HEK293 (cell line): Measurements from ENCODE around the gene MMS19.

ENCODE experiments used
- CTCF ChIA-PET: fragments of 350-600 bp; formaldehyde crosslinking; extraction: SDS; loops from one replicate; lab custom pipeline; 2021; ENCODE audit warnings: antibody characterized with exemption; lab: Yijun Ruan, JAX
- POLR2A ChIA-PET: fragments of 300-600 bp; formaldehyde crosslinking; extraction: SDS; loops from one replicate; lab custom pipeline; 2020; ENCODE audit warnings: antibody characterized with exemption, inconsistent platforms; lab: Yijun Ruan, JAX
- H3K27ac ChIP-seq: fragments of 200-500 bp; sonication (Bioruptor generic); 2 replicates; pipeline ENCODE4 v1.5.1; 2014; ENCODE audit warnings: low read depth, low read length, control low read depth, inconsistent platforms; ENCODE audit errors: extremely low read depth
- H3K36me3 ChIP-seq, 2 experiments: fragments of 200-500 bp in 1 of 2; sonication (Bioruptor generic) in 1 of 2; 1 replicate in 1 of 2; 2 replicates in 1 of 2; pipeline ENCODE4 v1.5.1; 2014 to 2017; ENCODE audit warnings: inconsistent platforms in 2 of 2, low read length in 2 of 2; ENCODE audit not compliant: control insufficient read depth in 2 of 2, insufficient read depth in 1 of 2
- H3K4me1 ChIP-seq: fragments of 200-500 bp; sonication (Bioruptor generic); 2 replicates; pipeline ENCODE4 v1.5.1; 2014; ENCODE audit warnings: mild to moderate bottlenecking, low read length, inconsistent platforms; ENCODE audit not compliant: control insufficient read depth, insufficient read depth
- H3K4me3 ChIP-seq: 2 replicates; pipeline ENCODE4 v1.5.1; 2011; ENCODE audit warnings: low read depth, mild to moderate bottlenecking, control low read depth, low read length, moderate library complexity
- H3K9me3 ChIP-seq: fragments of 200-500 bp; sonication (Bioruptor generic); 2 replicates; pipeline ENCODE4 v1.5.1; 2014; ENCODE audit warnings: low read depth, low read length, inconsistent platforms; ENCODE audit not compliant: control insufficient read depth, insufficient read depth
- EGR2 ChIP-seq: fragments of 450-650 bp; formaldehyde crosslinking; IDR thresholded peaks from 2 replicates; pipeline ENCODE4 v1.5.1; 2016; ENCODE audit warnings: low read depth, missing biosample characterization, missing genetic modification characterization
- MYNN ChIP-seq: fragments of 450-650 bp; formaldehyde crosslinking; IDR thresholded peaks from 2 replicates; pipeline ENCODE4 v1.5.1; 2016; ENCODE audit warnings: missing biosample characterization, missing genetic modification characterization, borderline replicate concordance
- SP2 ChIP-seq: fragments of 450-650 bp; formaldehyde crosslinking; IDR thresholded peaks from 2 replicates; pipeline ENCODE4 v1.5.1; 2016; ENCODE audit warnings: missing biosample characterization, missing genetic modification characterization
- WT1 ChIP-seq: fragments of 450-650 bp; formaldehyde crosslinking; IDR thresholded peaks from 2 replicates; pipeline ENCODE4 v1.5.1; 2016; ENCODE audit warnings: missing biosample characterization, missing genetic modification characterization
- ZBTB1 ChIP-seq: fragments of 450-650 bp; formaldehyde crosslinking; IDR thresholded peaks from 2 replicates; pipeline ENCODE4 v1.5.1; 2016; ENCODE audit warnings: missing biosample characterization, missing genetic modification characterization
- ZBTB17 ChIP-seq: fragments of 450-650 bp; formaldehyde crosslinking; IDR thresholded peaks from 2 replicates; pipeline ENCODE4 v1.5.1; 2016; ENCODE audit warnings: missing biosample characterization, missing genetic modification characterization
- ZEB2 ChIP-seq: fragments of 450-650 bp; formaldehyde crosslinking; IDR thresholded peaks from 2 replicates; pipeline ENCODE4 v1.5.1; 2016; ENCODE audit warnings: missing biosample characterization, missing genetic modification characterization
- ZFP41 ChIP-seq: fragments of 450-650 bp; formaldehyde crosslinking; IDR thresholded peaks from 2 replicates; pipeline ENCODE4 v1.5.1; 2016; ENCODE audit warnings: missing biosample characterization, missing genetic modification characterization, borderline replicate concordance
- ZNF112 ChIP-seq: fragments of 450-650 bp; formaldehyde crosslinking; IDR thresholded peaks from 2 replicates; pipeline ENCODE4 v1.5.0; 2017; ENCODE audit warnings: missing biosample characterization, missing genetic modification characterization
- ZNF174 ChIP-seq: fragments of 450-650 bp; formaldehyde crosslinking; IDR thresholded peaks from 2 replicates; pipeline ENCODE4 v1.5.0; 2017; ENCODE audit warnings: missing biosample characterization, mild to moderate bottlenecking, missing genetic modification characterization
- ZNF211 ChIP-seq: fragments of 450-650 bp; formaldehyde crosslinking; IDR thresholded peaks from 2 replicates; pipeline ENCODE4 v1.5.1; 2016; ENCODE audit warnings: low read depth, missing biosample characterization, missing genetic modification characterization
- ZNF670 ChIP-seq: fragments of 450-650 bp; formaldehyde crosslinking; IDR thresholded peaks from 2 replicates; pipeline ENCODE4 v1.5.1; 2016; ENCODE audit warnings: missing biosample characterization, missing genetic modification characterization, low read depth
- TF ChIP-seq, protein P1 (sequence below): fragments of 450-650 bp; formaldehyde crosslinking; conservative IDR thresholded peaks from 2 replicates; pipeline ENCODE4 v1.5.1; 2016; ENCODE audit warnings: low read depth, missing biosample characterization, missing genetic modification characterization
- TF ChIP-seq, protein P2 (sequence below): fragments of 450-650 bp; formaldehyde crosslinking; IDR thresholded peaks from 2 replicates; pipeline ENCODE4 v1.5.1; 2016; ENCODE audit warnings: missing biosample characterization, missing genetic modification characterization
- TF ChIP-seq, protein P3 (sequence below): fragments of 450-650 bp; formaldehyde crosslinking; IDR thresholded peaks from 2 replicates; pipeline ENCODE4 v1.5.1; 2016; ENCODE audit warnings: missing biosample characterization, missing genetic modification characterization
- TF ChIP-seq, protein P4 (sequence below): fragments of 450-650 bp; IDR thresholded peaks from 2 replicates; pipeline ENCODE4 v1.5.1; 2018; ENCODE audit warnings: missing biosample characterization, missing genetic modification characterization
- TF ChIP-seq, protein P5 (sequence below): fragments of 450-650 bp; formaldehyde crosslinking; IDR thresholded peaks from 2 replicates; pipeline ENCODE4 v1.5.1; 2017; ENCODE audit warnings: missing biosample characterization, missing genetic modification characterization
- TF ChIP-seq, protein P6 (sequence below): fragments of 450-650 bp; formaldehyde crosslinking; IDR thresholded peaks from 2 replicates; pipeline ENCODE4 v1.5.1; 2017; ENCODE audit warnings: missing biosample characterization, missing genetic modification characterization
- TF ChIP-seq, protein P7 (sequence below): fragments of 450-650 bp; formaldehyde crosslinking; IDR thresholded peaks from 2 replicates; pipeline ENCODE4 v1.5.1; 2016; ENCODE audit warnings: missing biosample characterization, missing genetic modification characterization, borderline replicate concordance

MMS19 gene

DNA sequence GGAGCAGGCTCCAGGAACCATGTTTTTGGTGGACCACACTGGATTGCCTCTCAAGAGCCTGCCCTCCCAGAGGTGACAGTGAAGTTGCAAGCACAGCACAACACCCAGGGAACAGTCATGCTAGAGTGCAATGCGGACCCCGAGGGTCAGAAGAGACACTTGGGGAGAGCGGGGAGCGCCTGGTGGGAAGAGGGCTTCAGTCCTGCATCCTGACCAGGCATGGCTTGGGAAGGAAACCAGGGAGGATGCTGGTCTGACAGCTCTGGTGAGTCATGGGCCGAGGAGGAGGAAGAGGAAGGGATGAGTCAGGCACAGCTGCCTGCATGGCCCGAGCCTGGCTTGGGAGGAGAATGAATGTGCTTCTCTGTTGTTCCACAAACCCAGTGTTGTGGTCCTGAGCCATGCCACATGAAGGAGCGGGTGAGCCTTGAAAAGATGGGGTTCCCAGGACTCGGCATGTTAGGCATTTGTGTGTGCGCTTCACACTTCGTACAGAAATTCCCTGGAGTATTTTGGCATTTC is 44.9 kb upstream of the MMS19 start (continued):
- TF ChIP-seq, protein P1, sequence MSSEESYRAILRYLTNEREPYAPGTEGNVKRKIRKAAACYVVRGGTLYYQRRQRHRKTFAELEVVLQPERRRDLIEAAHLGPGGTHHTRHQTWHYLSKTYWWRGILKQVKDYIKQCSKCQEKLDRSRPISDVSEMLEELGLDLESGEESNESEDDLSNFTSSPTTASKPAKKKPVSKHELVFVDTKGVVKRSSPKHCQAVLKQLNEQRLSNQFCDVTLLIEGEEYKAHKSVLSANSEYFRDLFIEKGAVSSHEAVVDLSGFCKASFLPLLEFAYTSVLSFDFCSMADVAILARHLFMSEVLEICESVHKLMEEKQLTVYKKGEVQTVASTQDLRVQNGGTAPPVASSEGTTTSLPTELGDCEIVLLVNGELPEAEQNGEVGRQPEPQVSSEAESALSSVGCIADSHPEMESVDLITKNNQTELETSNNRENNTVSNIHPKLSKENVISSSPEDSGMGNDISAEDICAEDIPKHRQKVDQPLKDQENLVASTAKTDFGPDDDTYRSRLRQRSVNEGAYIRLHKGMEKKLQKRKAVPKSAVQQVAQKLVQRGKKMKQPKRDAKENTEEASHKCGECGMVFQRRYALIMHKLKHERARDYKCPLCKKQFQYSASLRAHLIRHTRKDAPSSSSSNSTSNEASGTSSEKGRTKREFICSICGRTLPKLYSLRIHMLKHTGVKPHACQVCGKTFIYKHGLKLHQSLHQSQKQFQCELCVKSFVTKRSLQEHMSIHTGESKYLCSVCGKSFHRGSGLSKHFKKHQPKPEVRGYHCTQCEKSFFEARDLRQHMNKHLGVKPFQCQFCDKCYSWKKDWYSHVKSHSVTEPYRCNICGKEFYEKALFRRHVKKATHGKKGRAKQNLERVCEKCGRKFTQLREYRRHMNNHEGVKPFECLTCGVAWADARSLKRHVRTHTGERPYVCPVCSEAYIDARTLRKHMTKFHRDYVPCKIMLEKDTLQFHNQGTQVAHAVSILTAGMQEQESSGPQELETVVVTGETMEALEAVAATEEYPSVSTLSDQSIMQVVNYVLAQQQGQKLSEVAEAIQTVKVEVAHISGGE (tag by site-specific recombination), result no peak
- TF ChIP-seq, protein P2, sequence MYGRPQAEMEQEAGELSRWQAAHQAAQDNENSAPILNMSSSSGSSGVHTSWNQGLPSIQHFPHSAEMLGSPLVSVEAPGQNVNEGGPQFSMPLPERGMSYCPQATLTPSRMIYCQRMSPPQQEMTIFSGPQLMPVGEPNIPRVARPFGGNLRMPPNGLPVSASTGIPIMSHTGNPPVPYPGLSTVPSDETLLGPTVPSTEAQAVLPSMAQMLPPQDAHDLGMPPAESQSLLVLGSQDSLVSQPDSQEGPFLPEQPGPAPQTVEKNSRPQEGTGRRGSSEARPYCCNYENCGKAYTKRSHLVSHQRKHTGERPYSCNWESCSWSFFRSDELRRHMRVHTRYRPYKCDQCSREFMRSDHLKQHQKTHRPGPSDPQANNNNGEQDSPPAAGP (tag by site-specific recombination), result 0 out of 2 replicates have a peak, but pooled peaks have one; percentile 47
- TF ChIP-seq ZNF211 (tag by site-specific recombination) (no peak), ZBTB17 (tag by site-specific recombination) (peak; percentile 33; the same call in 1 of the 2 replicates), WT1 (tag by site-specific recombination) (0 out of 2 replicates have a peak, but pooled peaks have one; percentile 53), EGR2 (tag by site-specific recombination) (peak; percentile 36; the same call in 1 of the 2 replicates)
- TF ChIP-seq, protein P3, sequence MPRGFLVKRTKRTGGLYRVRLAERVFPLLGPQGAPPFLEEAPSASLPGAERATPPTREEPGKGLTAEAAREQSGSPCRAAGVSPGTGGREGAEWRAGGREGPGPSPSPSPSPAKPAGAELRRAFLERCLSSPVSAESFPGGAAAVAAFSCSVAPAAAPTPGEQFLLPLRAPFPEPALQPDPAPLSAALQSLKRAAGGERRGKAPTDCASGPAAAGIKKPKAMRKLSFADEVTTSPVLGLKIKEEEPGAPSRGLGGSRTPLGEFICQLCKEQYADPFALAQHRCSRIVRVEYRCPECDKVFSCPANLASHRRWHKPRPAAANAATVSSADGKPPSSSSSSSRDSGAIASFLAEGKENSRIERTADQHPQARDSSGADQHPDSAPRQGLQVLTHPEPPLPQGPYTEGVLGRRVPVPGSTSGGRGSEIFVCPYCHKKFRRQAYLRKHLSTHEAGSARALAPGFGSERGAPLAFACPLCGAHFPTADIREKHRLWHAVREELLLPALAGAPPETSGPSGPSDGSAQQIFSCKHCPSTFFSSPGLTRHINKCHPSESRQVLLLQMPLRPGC (tag by site-specific recombination), result 0 out of 2 replicates have a peak, but pooled peaks have one; percentile 36
- TF ChIP-seq, protein P4, sequence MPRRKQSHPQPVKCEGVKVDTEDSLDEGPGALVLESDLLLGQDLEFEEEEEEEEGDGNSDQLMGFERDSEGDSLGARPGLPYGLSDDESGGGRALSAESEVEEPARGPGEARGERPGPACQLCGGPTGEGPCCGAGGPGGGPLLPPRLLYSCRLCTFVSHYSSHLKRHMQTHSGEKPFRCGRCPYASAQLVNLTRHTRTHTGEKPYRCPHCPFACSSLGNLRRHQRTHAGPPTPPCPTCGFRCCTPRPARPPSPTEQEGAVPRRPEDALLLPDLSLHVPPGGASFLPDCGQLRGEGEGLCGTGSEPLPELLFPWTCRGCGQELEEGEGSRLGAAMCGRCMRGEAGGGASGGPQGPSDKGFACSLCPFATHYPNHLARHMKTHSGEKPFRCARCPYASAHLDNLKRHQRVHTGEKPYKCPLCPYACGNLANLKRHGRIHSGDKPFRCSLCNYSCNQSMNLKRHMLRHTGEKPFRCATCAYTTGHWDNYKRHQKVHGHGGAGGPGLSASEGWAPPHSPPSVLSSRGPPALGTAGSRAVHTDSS, result peak; percentile 93

DNA sequence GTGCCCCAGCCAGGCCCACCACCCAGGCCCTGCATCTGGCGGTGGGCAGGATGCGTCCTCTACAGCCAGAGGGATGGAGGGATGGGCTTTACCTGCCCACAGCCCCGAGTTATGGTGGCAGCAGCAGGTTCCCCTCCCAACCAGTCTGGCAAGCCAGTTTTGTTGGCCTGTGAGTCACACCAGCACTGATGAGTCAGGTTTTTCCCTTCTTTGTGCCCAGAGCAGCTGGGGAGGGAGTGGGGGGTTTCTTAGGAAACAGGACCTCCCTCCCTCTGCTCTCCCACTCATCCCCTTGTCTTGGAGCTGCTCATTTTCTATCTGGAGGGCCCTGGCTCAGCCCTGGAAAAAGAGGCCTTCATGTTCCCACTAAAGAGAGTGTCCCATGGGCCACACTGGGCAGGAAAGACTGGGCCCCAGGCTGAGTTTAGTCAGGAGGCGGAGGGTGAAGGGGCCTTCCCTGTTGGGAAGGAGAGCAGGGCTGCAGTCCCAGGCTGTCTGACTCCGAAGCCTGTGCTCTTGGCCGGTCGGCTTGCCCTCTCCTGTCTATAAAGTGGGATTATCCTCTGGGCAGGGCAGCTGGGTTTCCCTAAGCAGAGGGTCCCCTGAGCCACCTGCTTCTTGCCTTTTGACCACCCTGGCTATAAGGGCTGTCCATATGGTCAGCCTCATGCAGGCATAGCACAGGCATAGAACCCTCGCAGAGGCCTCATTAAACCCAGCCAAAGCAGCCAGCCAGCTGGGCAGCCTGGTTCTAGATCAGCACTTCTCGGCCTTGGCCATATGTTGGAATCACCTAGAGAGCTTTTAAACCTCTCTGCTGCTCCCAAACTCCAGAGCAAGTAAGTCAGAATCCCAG is 44.2 kb upstream of the MMS19 start:
- Histone ChIP-seq H3K4me3 (no peak overlapping the region), H3K9me3 (no peaks in the 10 kb centered on the region), H3K4me1 (peaks cover 8% of the 10 kb centered on the region; the same call in 1 of the 2 replicates), H3K36me3 (no peaks in the 10 kb centered on the region), H3K27ac (peak overlapping the region; percentile 64)
- ChIA-PET POLR2A (interaction anchor here (0.7 kb wide), 1 partner anchor 1760 kb away, joined by 16 read pairs; no protein-coding TSS in a partner anchor), CTCF (interaction anchor here (0.6 to 1.9 kb wide), 5 partner anchors 12 to 139 kb away, joined by 3 to 6 read pairs (median 3); no protein-coding TSS in a partner anchor)
- TF ChIP-seq ZEB2 (tag by site-specific recombination), result peak; percentile 69
- TF ChIP-seq, protein P5, sequence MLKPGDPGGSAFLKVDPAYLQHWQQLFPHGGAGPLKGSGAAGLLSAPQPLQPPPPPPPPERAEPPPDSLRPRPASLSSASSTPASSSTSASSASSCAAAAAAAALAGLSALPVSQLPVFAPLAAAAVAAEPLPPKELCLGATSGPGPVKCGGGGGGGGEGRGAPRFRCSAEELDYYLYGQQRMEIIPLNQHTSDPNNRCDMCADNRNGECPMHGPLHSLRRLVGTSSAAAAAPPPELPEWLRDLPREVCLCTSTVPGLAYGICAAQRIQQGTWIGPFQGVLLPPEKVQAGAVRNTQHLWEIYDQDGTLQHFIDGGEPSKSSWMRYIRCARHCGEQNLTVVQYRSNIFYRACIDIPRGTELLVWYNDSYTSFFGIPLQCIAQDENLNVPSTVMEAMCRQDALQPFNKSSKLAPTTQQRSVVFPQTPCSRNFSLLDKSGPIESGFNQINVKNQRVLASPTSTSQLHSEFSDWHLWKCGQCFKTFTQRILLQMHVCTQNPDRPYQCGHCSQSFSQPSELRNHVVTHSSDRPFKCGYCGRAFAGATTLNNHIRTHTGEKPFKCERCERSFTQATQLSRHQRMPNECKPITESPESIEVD, result no peak
- TF ChIP-seq, protein P6, sequence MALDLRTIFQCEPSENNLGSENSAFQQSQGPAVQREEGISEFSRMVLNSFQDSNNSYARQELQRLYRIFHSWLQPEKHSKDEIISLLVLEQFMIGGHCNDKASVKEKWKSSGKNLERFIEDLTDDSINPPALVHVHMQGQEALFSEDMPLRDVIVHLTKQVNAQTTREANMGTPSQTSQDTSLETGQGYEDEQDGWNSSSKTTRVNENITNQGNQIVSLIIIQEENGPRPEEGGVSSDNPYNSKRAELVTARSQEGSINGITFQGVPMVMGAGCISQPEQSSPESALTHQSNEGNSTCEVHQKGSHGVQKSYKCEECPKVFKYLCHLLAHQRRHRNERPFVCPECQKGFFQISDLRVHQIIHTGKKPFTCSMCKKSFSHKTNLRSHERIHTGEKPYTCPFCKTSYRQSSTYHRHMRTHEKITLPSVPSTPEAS (tag by site-specific recombination), result no peak
- TF ChIP-seq, protein P7, sequence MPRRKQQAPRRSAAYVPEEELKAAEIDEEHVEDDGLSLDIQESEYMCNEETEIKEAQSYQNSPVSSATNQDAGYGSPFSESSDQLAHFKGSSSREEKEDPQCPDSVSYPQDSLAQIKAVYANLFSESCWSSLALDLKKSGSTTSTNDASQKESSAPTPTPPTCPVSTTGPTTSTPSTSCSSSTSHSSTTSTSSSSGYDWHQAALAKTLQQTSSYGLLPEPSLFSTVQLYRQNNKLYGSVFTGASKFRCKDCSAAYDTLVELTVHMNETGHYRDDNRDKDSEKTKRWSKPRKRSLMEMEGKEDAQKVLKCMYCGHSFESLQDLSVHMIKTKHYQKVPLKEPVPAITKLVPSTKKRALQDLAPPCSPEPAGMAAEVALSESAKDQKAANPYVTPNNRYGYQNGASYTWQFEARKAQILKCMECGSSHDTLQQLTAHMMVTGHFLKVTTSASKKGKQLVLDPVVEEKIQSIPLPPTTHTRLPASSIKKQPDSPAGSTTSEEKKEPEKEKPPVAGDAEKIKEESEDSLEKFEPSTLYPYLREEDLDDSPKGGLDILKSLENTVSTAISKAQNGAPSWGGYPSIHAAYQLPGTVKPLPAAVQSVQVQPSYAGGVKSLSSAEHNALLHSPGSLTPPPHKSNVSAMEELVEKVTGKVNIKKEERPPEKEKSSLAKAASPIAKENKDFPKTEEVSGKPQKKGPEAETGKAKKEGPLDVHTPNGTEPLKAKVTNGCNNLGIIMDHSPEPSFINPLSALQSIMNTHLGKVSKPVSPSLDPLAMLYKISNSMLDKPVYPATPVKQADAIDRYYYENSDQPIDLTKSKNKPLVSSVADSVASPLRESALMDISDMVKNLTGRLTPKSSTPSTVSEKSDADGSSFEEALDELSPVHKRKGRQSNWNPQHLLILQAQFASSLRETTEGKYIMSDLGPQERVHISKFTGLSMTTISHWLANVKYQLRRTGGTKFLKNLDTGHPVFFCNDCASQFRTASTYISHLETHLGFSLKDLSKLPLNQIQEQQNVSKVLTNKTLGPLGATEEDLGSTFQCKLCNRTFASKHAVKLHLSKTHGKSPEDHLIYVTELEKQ (tag by site-specific recombination), result no peak
- TF ChIP-seq MYNN, result no peak
- no peak for TF ChIP-seq ZFP41 (tag by site-specific recombination)
- no peak for TF ChIP-seq ZNF174 (tag by site-specific recombination)
- no peak for TF ChIP-seq ZNF112 (tag by site-specific recombination)
- TF ChIP-seq ZNF670 (tag by site-specific recombination), result no peak
- TF ChIP-seq SP2 (tag by site-specific recombination), result 0 out of 2 replicates have a peak, but pooled peaks have one; percentile 9
- no peak for TF ChIP-seq ZBTB1 (tag by site-specific recombination)
